CD4-positive, alpha-beta T cell treated with Interleukin-12 subunit alpha and Interleukin-12 subunit beta, for 1 hour (primary cell): ENCODE measurements around the gene APOBEC3F.
"Not testable (repeated sequence)": the region's sequence is repeated elsewhere in the genome, so short reads cannot be mapped to it uniquely, and the experiment has no call there.

ENCODE experiments used
- DNase-seq: peaks from one replicate; pipeline ENCODE4 v3.0.0-alpha.2; 2020

The APOBEC3F gene

DNA sequence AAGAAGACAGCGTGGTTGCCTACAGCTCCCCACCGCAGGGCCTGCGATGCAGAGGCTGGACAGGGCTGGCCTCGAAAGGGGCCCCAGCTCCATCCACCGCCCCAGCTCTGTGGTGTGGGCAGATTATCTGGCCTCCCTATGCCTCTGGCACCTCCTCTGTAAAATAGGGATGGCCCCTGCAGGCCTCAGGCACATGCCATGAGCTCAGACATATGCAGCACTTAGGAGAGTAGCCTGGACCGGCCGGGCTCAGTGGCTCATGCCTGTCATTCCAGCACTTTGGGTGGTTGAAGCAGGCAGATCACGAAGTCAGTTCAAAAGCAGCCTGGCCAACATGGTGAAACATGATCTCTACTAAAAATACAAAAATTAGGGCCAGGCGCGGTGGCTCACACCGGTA, 12.4 kb upstream of the APOBEC3F start:
- no peak for DNase-seq

GRCh38 chr22:39029227-39029626, 11.4 kb upstream of the APOBEC3F start:
- DNase-seq: no peak

DNA sequence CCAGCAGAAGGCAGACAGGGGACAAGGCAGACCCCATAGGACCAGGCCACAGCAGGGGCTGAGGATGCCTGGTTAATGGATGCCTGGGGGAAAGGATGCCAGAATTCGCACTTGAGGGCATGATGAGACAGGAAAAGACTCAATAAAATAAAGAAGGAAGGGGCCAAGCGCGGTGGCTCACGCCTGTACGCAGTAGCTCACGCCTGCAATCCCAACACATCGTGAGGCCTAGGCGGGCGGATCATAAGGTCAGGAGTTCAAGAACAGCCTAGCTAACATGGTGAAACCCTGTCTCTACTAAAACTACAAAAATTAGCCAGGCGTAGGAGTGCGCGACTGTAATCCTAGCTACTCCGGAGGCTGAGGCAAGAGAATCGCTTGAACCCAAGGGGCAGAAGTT, 10.0 kb upstream of the APOBEC3F start:
- no peak for DNase-seq

DNA sequence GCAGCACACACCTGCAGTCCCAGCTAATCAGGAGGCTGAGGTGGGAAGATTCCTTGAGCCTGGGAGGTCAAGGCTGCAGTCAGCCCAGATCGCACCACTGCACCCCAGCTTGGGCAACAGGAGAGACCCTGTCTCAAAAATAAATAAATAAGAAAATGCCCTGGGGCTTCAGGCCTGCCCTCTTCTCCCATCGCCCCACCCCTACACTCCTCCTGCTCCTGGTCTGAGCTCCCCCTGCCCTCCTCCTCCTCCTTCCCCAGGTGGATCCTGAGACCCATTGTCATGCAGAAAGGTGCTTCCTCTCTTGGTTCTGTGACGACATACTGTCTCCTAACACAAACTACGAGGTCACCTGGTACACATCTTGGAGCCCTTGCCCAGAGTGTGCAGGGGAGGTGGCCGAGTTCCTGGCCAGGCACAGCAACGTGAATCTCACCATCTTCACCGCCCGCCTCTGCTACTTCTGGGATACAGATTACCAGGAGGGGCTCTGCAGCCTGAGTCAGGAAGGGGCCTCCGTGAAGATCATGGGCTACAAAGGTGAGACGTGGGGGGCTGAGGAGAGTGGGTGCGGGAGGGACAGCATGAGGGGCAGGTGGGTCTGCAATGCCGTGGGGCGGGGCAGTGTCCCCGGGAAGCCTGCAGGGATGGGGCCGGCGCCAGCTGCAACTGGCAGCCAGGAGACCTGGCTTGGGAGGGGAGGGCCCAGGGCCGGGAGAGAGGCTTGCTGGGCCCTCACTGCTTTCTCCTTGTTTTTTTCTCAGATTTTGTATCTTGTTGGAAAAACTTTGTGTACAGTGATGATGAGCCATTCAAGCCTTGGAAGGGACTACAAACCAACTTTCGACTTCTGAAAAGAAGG, 9.0 kb upstream of the APOBEC3F start:
- DNase-seq: not testable (repeated sequence)

DNA sequence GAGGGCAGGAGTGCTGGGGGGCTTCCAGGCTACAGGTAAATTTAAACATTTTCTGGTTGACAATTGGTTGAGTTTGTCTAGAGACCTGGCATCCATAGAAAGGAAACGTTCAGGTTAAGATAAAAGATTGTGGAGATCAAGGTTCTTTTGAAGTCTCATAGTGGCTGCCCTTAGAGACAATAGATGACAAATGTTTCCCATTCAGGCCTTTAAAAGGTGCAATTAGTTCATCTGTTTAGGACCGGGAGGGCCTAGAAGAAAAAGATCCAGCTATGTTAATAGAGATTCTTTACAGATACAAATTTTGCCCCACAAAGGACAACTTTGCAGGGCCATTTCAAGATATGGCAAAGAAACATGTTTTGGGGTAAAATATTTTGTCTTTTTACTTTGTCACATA, 3.6 kb upstream of the APOBEC3F start:
- not testable (repeated sequence) for DNase-seq

DNA sequence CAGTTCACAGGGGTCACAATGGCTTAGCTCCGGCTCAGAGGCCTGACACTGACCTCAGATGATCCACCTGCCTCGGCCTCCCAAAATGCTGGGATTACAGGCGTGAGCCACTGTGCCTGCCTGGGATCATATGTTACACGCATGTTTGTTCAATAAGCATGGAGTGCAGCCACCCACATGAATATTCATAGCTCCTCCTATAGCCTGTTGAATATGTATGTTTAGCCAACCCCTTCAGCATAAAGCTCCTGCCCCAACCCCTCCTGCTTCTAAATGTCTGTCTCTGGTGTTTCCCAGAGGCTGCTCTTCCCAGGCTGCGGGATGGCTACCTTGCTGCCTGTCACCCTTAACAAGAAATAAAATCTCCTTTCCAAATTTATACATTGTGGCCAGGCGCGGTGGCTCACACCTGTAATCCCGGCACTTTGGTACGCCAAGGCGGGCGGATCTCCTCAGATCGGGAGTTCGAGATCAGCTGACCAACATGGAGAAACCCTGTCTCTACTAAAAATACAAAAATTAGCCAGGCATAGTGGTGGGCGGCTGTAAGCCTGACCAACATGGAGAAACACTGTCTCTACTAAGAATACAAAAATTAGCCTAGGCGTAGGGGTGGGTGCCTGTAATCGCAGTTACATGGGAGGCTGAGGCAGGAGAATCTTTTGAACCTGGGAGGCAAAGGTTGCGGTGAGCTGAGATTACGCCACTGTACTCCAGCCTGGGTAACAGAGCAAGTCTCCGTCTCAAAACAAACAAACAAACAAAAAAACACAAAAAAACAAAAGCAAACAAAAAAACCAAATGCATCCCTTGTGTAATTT, 1.1 kb upstream of the APOBEC3F start:
- no peak for DNase-seq

GRCh38 chr22:39040155-39040537, 518 bp upstream of the APOBEC3F start:
- not testable (repeated sequence) for DNase-seq

DNA sequence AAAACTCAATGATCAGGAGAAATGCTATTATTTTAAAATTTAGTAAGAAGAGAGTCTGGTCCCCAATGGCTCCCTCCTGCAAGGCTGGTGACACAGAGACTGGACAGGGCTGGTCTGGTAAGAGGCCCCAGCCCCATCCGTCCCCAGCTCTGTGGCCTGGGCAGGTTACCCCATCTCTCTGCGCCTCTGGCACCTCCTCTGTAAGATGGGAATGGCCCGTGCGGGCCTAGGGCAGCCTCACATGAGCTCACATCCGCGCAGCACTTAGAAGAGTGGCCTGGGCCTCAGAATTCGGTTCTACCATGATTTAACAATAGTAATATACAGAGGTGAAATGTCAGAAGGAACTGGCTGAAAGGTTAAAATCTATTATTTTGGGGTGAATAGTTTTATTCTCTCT, 1.2 kb downstream of the APOBEC3F start:
- DNase-seq: no peak

- not testable (repeated sequence) for DNase-seq
Observed at GRCh38 chr22:39043063-39043462, 2.4 kb downstream of the APOBEC3F start.

DNA sequence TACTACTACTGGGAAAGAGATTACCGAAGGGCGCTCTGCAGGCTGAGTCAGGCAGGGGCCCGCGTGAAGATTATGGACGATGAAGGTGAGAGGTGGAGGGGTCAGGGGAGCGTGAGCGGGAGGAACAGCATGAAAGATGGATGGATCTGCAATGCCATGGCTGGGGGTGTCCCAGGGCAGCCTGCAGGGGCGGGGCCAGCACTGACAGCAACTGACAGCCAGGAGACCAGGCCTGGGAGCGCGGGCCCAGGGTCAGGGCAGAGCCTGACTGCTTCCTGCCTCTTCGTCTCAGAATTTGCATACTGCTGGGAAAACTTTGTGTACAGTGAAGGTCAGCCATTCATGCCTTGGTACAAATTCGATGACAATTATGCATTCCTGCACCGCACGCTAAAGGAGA, 4.5 kb downstream of the APOBEC3F start:
- not testable (repeated sequence) for DNase-seq

GRCh38 chr22:39049486-39049885, 8.8 kb downstream of the APOBEC3F start:
- not testable (repeated sequence) for DNase-seq

DNA sequence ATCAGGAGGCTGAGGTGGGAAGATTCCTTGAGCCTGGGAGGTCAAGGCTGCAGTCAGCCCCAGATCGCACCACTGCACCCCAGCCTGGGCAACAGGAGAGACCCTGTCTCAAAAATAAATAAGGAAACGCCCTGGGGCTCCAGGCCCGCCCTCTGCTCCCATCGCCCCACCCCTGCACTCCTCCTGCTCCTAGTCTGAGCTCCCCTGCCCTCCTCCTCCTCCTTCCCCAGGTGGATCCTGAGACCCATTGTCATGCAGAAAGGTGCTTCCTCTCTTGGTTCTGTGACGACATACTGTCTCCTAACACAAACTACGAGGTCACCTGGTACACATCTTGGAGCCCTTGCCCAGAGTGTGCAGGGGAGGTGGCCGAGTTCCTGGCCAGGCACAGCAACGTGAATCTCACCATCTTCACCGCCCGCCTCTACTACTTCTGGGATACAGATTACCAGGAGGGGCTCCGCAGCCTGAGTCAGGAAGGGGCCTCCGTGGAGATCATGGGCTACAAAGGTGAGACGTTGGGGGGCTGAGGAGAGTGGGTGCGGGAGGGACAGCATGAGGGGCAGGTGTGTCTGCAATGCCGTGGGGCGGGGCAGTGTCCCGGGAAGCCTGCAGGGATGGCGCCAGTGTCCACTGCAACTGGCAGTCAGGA, 11.3 kb downstream of the APOBEC3F start:
- not testable (repeated sequence) for DNase-seq

GRCh38 chr22:39055658-39056057, 15.0 kb downstream of the APOBEC3F start:
- no peak for DNase-seq

- not testable (repeated sequence) for DNase-seq
Observed at GRCh38 chr22:39061290-39061689, 20.6 kb downstream of the APOBEC3F start.

DNA sequence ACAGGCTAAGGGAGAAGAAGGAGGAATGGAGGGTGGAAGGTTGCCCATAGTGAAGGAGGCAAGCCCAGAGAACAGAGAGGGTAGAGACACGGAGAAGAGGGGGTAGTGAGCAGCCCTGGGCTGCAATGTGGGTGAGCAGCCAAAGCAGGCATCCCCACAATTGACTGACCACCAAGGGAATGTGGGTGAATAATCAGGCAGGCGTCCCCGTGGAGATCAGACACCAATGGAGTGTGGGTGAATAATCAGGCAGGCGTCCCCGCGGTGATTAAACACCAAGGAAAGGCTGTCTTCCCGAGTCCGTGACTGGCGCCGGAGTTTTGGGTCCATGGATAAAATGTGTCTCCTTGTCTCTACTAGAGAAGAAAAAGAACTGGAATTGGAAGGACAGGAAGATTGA, 21.3 kb downstream of the APOBEC3F start:
- not testable (repeated sequence) for DNase-seq

GRCh38 chr22:39063904-39064303, 23.2 kb downstream of the APOBEC3F start:
- not testable (repeated sequence) for DNase-seq

GRCh38 chr22:39066442-39067276, 26.0 kb downstream of the APOBEC3F start:
- not testable (repeated sequence) for DNase-seq

DNA sequence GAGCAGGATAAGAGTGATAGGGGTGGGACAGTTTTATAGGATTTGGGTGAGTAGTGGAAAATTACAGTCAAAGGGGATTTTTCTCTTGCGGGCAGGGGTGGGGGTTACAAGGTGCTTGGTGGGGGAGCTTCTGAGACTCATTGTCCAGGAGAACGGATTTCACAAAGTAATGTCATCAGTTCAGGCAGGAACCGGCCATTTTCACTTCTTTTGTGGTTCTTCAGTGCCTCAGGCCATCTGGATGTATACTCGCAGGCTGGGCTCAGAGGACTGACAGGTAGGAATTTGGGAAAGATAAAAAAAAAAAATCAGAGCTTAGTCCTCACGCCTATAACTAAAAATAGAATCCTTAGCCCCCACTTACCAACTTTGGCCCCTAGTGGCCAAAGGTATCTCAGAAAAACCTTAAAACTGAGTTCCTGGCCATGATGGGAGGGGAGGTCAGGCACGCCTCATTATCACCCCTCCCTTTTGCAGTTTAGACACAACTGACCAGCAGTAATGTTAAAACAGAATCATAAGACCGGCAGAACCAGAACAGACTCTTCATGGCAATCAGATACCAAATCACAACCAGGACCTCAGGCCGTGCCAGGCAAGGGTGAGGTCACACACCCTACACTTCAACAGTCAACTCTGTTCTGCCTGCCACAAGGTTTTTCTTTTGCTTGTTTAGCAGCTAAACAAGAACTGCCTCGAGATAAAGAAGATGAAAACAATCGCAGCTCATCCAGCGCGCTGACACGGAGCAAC, 27.5 kb downstream of the APOBEC3F start:
- no peak for DNase-seq

DNA sequence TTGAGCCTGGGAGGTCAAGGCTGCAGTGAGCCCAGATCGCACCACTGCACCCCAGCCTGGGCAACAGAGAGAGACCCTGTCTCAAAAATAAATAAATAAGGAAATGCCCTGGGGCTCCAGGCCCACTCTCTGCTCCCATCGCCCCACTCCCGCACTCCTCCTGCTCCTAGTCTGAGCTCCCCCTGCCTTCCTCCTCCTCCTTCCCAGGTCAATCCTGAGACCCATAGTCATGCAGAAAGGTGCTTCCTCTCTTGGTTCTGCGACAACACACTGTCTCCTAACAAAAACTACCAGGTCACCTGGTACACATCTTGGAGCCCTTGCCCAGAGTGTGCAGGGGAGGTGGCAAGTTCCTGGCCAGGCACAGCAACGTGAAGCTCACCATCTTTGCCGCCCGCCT, 29.5 kb downstream of the APOBEC3F start:
- no peak for DNase-seq

- not testable (repeated sequence) for DNase-seq
Observed at GRCh38 chr22:39072581-39072981, 31.9 kb downstream of the APOBEC3F start.

DNA sequence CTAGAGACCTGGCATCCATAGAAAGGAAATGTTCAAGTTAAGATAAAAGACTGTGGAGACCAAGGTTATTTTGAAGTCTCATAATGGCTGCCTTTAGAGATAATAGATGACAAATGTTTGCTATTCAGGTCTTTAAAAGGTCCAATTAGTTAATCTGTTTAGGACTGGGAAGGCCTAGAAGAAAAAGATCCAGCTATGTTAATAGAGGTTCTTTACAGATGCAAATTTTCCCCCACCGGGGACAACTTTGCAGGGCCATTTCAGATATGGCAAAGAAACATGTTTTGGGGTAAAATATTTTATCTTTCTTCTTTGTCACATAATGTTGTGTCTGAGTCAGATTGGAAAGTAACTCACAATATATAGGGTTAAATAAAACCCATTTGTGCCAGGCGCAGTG, 33.3 kb downstream of the APOBEC3F start:
- no peak for DNase-seq
